Measurements from ENCODE around the gene WFIKKN2.

GRCh38 chr17:50856431-50856830, 21.0 kb downstream of the WFIKKN2 start:
- TF ChIP-seq CTCF (IDR thresholded peaks at IDR 0.05 in 4 of 5, conservative IDR thresholded peaks at IDR 0.05 in 1 of 5) (no peak), POLR2A (IDR thresholded peaks at IDR 0.05) (no peak)
